ENCODE data around the gene GBGT1. TPM values are rescaled to one million over a fixed set of nuclear protein-coding genes. Genes with fewer than 3 reads are reported as not detected.
A peak's percentile ranks its signal among the peaks of the same experiment; 100 is the strongest.

The GBGT1 gene
- total and polyA plus RNA-seq, 2 donors (not counting 3 experiments of a cell fraction or from before 2014, with no cell fraction given) = 35.6 to 56.3 TPM

DNA sequence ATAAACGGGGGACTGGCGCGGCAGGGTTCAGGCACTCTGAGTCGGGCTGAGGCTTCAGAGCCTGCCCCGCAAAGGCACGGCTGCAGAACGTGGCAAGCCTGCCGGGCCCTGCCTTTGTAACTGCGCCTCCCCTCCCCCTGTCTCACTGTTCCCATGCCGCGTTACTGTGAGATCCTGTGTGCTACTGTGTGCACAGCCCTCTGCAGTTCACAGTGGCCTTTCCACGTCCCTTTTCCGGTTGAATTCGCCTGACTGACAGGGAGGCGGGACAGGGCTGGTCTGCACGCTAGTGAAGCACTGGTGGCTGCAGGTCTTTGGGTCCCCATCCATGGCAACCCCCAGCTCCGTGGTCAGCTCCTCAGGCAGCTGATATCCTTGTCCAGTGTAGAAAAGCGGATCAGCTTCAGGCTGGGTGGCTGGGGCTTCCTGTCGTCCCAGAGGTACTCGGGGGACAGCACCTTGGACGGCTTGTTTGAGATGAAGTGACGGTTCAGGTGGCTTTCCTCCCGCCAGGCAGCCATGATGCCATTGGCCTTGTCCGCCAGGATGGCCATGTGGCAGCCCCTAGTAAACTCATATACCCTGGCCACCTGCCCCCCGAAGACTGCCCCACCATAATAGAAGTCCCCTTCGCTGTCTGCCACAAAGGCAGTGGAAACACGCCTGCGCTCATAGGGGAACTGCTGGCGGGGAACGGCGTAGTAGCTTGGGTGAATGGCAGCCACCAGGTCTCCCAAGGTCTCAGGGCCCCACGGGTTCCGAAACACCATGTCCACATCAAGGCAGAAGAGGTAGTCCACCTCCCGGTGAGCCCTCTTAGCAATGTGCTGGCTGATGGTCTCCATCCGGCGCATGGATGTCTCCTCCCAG, 10.3 kb downstream of the GBGT1 start:
- Histone ChIP-seq H3K79me2 (ENCODE audit: control insufficient read depth, insufficient read depth, low read length) (no peaks in the 10 kb centered on the region), H3K4me1 (ENCODE audit: control insufficient read depth, extremely low read depth, insufficient read depth, low read length) (no peaks in the 10 kb centered on the region), H3K4me3 (replicated peaks in 1 of 3; ENCODE audit: insufficient read depth in 1 of 3, low read depth in 1 of 3, low read length in 3 of 3) (no peak overlapping the region), H3K36me3 (ENCODE audit: control insufficient read depth in 2 of 2, extremely low read depth in 1 of 2, insufficient read depth in 2 of 2, low read length in 2 of 2) (peaks cover 2 to 9% of the 10 kb centered on the region in 2 experiments), H3K9me1 (replicated peaks; ENCODE audit: control insufficient read depth, extremely low read depth, insufficient read depth, low read length) (no peaks in the 10 kb centered on the region), H3K9me3 (replicated peaks; ENCODE audit: control insufficient read depth, insufficient read depth, low read length) (no peaks in the 10 kb centered on the region), H3K27ac (ENCODE audit: insufficient read depth, low read depth, low read length) (no peak overlapping the region), H3K27me3 (ENCODE audit: control insufficient read depth in 2 of 2, insufficient read depth in 2 of 2, low read length in 2 of 2) (no peaks in the 10 kb centered on the region), H4K20me1 (replicated peaks; ENCODE audit: control insufficient read depth, extremely low read depth, insufficient read depth, low read length) (no peaks in the 10 kb centered on the region), H3K9ac (replicated peaks; ENCODE audit: extremely low read depth, insufficient read depth, low read length) (no peak overlapping the region), H3K4me2 (ENCODE audit: insufficient read depth, low read length) (no peak overlapping the region), H2AFZ (ENCODE audit: low read depth, low read length) (no peak overlapping the region)
- no peak for DNase-seq (ENCODE audit: low read depth, low spot score)
- no peak for TF ChIP-seq FOS (IDR thresholded peaks at IDR 0.05; ENCODE audit: borderline replicate concordance, insufficient read depth, low read length)
- TF ChIP-seq POLR2AphosphoS5 (IDR thresholded peaks at IDR 0.05; ENCODE audit: insufficient read depth, low read depth, low read length) = no peak
- TF ChIP-seq EZH2 (IDR thresholded peaks at IDR 0.05; ENCODE audit: borderline replicate concordance, low read depth, low read length, severe bottlenecking) = no peak
- TF ChIP-seq, protein P1, sequence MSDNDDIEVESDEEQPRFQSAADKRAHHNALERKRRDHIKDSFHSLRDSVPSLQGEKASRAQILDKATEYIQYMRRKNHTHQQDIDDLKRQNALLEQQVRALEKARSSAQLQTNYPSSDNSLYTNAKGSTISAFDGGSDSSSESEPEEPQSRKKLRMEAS (IDR thresholded peaks at IDR 0.05; ENCODE audit: insufficient read depth, insufficient read length) = no peak
- TF ChIP-seq JUN (IDR thresholded peaks at IDR 0.05; ENCODE audit: borderline replicate concordance, insufficient read depth, insufficient read length, low read depth) = no peak
- no peak for TF ChIP-seq MYC (IDR thresholded peaks at IDR 0.05; ENCODE audit: low read depth, low read length)
- no peak for TF ChIP-seq GATA2 (IDR thresholded peaks at IDR 0.05; ENCODE audit: insufficient read depth, insufficient read length, low read depth, low read length)
- no peak for TF ChIP-seq POLR2A (IDR thresholded peaks at IDR 0.05; ENCODE audit: low read depth, low read length)
- TF ChIP-seq, protein P2, sequence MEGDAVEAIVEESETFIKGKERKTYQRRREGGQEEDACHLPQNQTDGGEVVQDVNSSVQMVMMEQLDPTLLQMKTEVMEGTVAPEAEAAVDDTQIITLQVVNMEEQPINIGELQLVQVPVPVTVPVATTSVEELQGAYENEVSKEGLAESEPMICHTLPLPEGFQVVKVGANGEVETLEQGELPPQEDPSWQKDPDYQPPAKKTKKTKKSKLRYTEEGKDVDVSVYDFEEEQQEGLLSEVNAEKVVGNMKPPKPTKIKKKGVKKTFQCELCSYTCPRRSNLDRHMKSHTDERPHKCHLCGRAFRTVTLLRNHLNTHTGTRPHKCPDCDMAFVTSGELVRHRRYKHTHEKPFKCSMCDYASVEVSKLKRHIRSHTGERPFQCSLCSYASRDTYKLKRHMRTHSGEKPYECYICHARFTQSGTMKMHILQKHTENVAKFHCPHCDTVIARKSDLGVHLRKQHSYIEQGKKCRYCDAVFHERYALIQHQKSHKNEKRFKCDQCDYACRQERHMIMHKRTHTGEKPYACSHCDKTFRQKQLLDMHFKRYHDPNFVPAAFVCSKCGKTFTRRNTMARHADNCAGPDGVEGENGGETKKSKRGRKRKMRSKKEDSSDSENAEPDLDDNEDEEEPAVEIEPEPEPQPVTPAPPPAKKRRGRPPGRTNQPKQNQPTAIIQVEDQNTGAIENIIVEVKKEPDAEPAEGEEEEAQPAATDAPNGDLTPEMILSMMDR (IDR thresholded peaks at IDR 0.05; ENCODE audit: extremely low read depth in 1 of 2, insufficient read depth in 1 of 2, low read depth in 1 of 2, low read length in 2 of 2) = no peak
- no peak for FAIRE-seq
- ChIA-PET CTCF (no interaction called here), POLR2A (no interaction called here)
- BruUV-seq (replicated peaks) = TSS peak; percentile 7
- dilution Hi-C loops (cut with MboI; ENCODE audit: extremely low pct_ligation_motif_present, low sequenced_read_pairs) = no loop called here
- intact Hi-C loops (cut with micrococcal nuclease) = no loop called here

Data from endothelial cell of umbilical vein (primary cell).